ENCODE measurements around the gene RS1.

DNA sequence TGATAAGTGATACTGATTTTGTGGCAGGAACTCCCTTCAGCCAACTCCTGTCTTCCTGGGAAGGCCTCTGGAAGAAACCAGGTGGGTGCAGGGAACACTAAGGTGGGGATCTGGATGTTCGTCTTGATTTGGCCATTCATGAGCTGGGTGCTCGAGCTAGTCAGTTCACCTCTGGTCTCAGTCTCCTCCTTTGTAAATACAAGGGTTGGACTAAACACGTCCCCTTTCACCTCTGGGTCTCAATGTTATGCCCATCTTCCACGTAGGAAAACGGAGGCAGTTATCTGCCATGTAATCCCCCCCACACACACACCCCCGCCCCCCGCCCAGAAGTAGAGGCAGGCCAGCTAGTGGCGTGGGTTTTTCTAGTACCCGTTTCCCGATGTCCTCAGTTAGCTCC is 4.1 kb upstream of the RS1 start:
- TF ChIP-seq, protein P1, sequence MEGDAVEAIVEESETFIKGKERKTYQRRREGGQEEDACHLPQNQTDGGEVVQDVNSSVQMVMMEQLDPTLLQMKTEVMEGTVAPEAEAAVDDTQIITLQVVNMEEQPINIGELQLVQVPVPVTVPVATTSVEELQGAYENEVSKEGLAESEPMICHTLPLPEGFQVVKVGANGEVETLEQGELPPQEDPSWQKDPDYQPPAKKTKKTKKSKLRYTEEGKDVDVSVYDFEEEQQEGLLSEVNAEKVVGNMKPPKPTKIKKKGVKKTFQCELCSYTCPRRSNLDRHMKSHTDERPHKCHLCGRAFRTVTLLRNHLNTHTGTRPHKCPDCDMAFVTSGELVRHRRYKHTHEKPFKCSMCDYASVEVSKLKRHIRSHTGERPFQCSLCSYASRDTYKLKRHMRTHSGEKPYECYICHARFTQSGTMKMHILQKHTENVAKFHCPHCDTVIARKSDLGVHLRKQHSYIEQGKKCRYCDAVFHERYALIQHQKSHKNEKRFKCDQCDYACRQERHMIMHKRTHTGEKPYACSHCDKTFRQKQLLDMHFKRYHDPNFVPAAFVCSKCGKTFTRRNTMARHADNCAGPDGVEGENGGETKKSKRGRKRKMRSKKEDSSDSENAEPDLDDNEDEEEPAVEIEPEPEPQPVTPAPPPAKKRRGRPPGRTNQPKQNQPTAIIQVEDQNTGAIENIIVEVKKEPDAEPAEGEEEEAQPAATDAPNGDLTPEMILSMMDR (IDR thresholded peaks at IDR 0.05 in 2 of 3, conservative IDR thresholded peaks at IDR 0.05 in 1 of 3; ENCODE audit: insufficient read depth in 2 of 3, low read depth in 1 of 3, low read length in 3 of 3), result no peak
- no peak for TF ChIP-seq TCF7L2 (IDR thresholded peaks at IDR 0.05; ENCODE audit: low read depth, low read length)
- no peak for TF ChIP-seq ZNF224 (CRISPR knock-in tag; IDR thresholded peaks at IDR 0.05)
- TF ChIP-seq SRF (CRISPR knock-in tag; IDR thresholded peaks at IDR 0.05), result no peak

All from K562 (cell line).